Activated T-helper 1 cell treated with anti-CD3 and anti-CD28 coated beads, Interleukin-12 subunit alpha, Interleukin-12 subunit beta, Interleukin-2, Interleukin-4 antibody, amounts not matched to agents 30 ng/mL and 10 ng/mL and 1 ng/mL, durations not matched to agents 14 hours and 24 hours and 36 hours (primary cell): ENCODE results near the gene EFCAB11. TPM values are rescaled to one million over a fixed set of nuclear protein-coding genes. Genes with fewer than 3 reads are reported as not detected.
A peak's percentile ranks its signal among the peaks of the same experiment; 100 is the strongest.

Source experiments
- DNase-seq: peaks from one replicate; pipeline ENCODE4 v3.0.0; 2021; ENCODE audit warnings: low spot score
- H3K27ac Mint-ChIP-seq: one replicate; pipeline ENCODE4 v1.8.0; 2021; ENCODE audit warnings: mild to moderate bottlenecking, mixed read lengths
- H3K27me3 Mint-ChIP-seq: one replicate; pipeline ENCODE4 v1.8.0; 2022; ENCODE audit warnings: mild to moderate bottlenecking, moderate library complexity, mixed read lengths; ENCODE audit not compliant: insufficient read depth
- H3K36me3 Mint-ChIP-seq: one replicate; pipeline ENCODE4 v1.8.0; 2021; ENCODE audit warnings: low read depth, mixed read lengths
- H3K4me1 Mint-ChIP-seq: one replicate; pipeline ENCODE4 v1.8.0; 2021; ENCODE audit warnings: low read depth, mixed read lengths
- H3K4me3 Mint-ChIP-seq: one replicate; pipeline ENCODE4 v1.8.0; 2021; ENCODE audit warnings: mild to moderate bottlenecking, moderate library complexity, mixed read lengths
- H3K9me3 Mint-ChIP-seq: one replicate; pipeline ENCODE4 v1.8.0; 2021; ENCODE audit warnings: mixed read lengths
- intact Hi-C: fragments of 100-400 bp; cut with micrococcal nuclease; formaldehyde crosslinking; loops from one replicate; pipeline ENCODE4 v1.15.1; 2024
- total RNA-seq: library from RNA; stranded (reverse); gene quantifications from 2 replicates; pipeline ENCODE4 v1.2.3, GENCODE V29; 2022

Gene EFCAB11
- total RNA-seq, 1 donor from 2014 or later: 8.2 TPM

- no peak for DNase-seq
- Mint-ChIP-seq H3K9me3 (no peaks in the 10 kb centered on the region), H3K27me3 (no peaks in the 10 kb centered on the region), H3K4me3 (no peak overlapping the region), H3K4me1 (no peaks in the 10 kb centered on the region), H3K27ac (no peak overlapping the region), H3K36me3 (peaks cover 48% of the 10 kb centered on the region)
- intact Hi-C loops: no loop called here
Observed at GRCh38 chr14:89977668-89978067, 23.1 kb upstream of the EFCAB11 start.

GRCh38 chr14:89973234-89973823 is 18.8 kb upstream of the EFCAB11 start:
- no peak overlapping the region for H3K27ac Mint-ChIP-seq
- intact Hi-C loops: loop anchor here (1.0 kb wide), 4 partner anchors 18 to 262 kb away; partner anchors contain the start of gene TDP1
- no peaks in the 10 kb centered on the region for H3K9me3 Mint-ChIP-seq
- peak; percentile 25 for DNase-seq
- no peak overlapping the region for H3K4me3 Mint-ChIP-seq
- H3K27me3 Mint-ChIP-seq: no peaks in the 10 kb centered on the region
- H3K36me3 Mint-ChIP-seq: peaks cover 49% of the 10 kb centered on the region
- peaks cover 5% of the 10 kb centered on the region for H3K4me1 Mint-ChIP-seq

- peaks cover 63% of the 10 kb centered on the region for H3K36me3 Mint-ChIP-seq
- intact Hi-C loops: no loop called here
Observed at GRCh38 chr14:89965839-89966238, 11.3 kb upstream of the EFCAB11 start.

GRCh38 chr14:89963288-89963978 is 8.9 kb upstream of the EFCAB11 start:
- no peaks in the 10 kb centered on the region for H3K9me3 Mint-ChIP-seq
- H3K27ac Mint-ChIP-seq: no peak overlapping the region
- H3K4me1 Mint-ChIP-seq: peaks cover 47% of the 10 kb centered on the region
- H3K36me3 Mint-ChIP-seq: peaks cover 63% of the 10 kb centered on the region
- intact Hi-C loops: loop anchor here (5.0 kb wide), 1 partner anchor 39 kb away; no protein-coding TSS in a partner anchor
- H3K4me3 Mint-ChIP-seq: no peak overlapping the region
- DNase-seq: no peak
- no peaks in the 10 kb centered on the region for H3K27me3 Mint-ChIP-seq

More at GRCh38 chr14:89965839-89966238, 11.3 kb upstream of the EFCAB11 start:
- no peak for DNase-seq
- peaks cover 27% of the 10 kb centered on the region for H3K4me1 Mint-ChIP-seq
- no peaks in the 10 kb centered on the region for H3K9me3 Mint-ChIP-seq
- H3K4me3 Mint-ChIP-seq: no peak overlapping the region
- peak overlapping the region; percentile 24 for H3K27ac Mint-ChIP-seq
- H3K27me3 Mint-ChIP-seq: no peaks in the 10 kb centered on the region

- Mint-ChIP-seq H3K36me3 (peaks cover 67% of the 10 kb centered on the region), H3K4me1 (peaks cover 69% of the 10 kb centered on the region), H3K4me3 (peak overlapping the region; percentile 13), H3K27me3 (no peaks in the 10 kb centered on the region), H3K9me3 (no peaks in the 10 kb centered on the region), H3K27ac (peak overlapping the region; percentile 91)
- intact Hi-C loops: loop anchor here (5.0 kb wide), 1 partner anchor 41 kb away; no protein-coding TSS in a partner anchor
- DNase-seq: no peak
Observed at GRCh38 chr14:89960914-89961313, 6.4 kb upstream of the EFCAB11 start.

- H3K27me3 Mint-ChIP-seq: no peaks in the 10 kb centered on the region
- peak overlapping the region; percentile 91 for H3K27ac Mint-ChIP-seq
- H3K9me3 Mint-ChIP-seq: no peaks in the 10 kb centered on the region
- intact Hi-C loops: loop anchor here (5.0 to 10.0 kb wide), 4 partner anchors 42 to 1953 kb away; partner anchors contain the start of genes GPR65 and TTC8
- H3K36me3 Mint-ChIP-seq: peaks cover 64% of the 10 kb centered on the region
- H3K4me1 Mint-ChIP-seq: peaks cover 69% of the 10 kb centered on the region
- H3K4me3 Mint-ChIP-seq: peak overlapping the region; percentile 40
- no peak for DNase-seq
Observed at GRCh38 chr14:89959853-89960445, 5.4 kb upstream of the EFCAB11 start.

- no peak for DNase-seq
- Mint-ChIP-seq H3K27ac (peak overlapping the region; percentile 23), H3K27me3 (no peaks in the 10 kb centered on the region), H3K4me1 (peaks cover 72% of the 10 kb centered on the region), H3K4me3 (peak overlapping the region; percentile 26), H3K9me3 (no peaks in the 10 kb centered on the region), H3K36me3 (peaks cover 58% of the 10 kb centered on the region)
- intact Hi-C loops: loop anchor here (5.0 to 10.0 kb wide), 3 partner anchors 278 to 1952 kb away; partner anchors contain the start of genes GPR65 and TTC8
Observed at GRCh38 chr14:89958966-89959365, 4.4 kb upstream of the EFCAB11 start.

GRCh38 chr14:89957791-89958190 is 3.3 kb upstream of the EFCAB11 start:
- Mint-ChIP-seq H3K27me3 (no peaks in the 10 kb centered on the region), H3K36me3 (peaks cover 46% of the 10 kb centered on the region), H3K4me3 (peak overlapping the region; percentile 92), H3K9me3 (no peaks in the 10 kb centered on the region), H3K27ac (peak overlapping the region; percentile 98), H3K4me1 (peaks cover 81% of the 10 kb centered on the region)
- intact Hi-C loops: loop anchor here (5.0 to 10.0 kb wide), 3 partner anchors 280 to 1950 kb away; partner anchors contain the start of genes GPR65 and TTC8
- DNase-seq: no peak

- H3K4me1 Mint-ChIP-seq: peaks cover 84% of the 10 kb centered on the region
- no peak for DNase-seq
- intact Hi-C loops: loop anchor here (5.0 to 10.0 kb wide), 3 partner anchors 280 to 1950 kb away; partner anchors contain the start of genes GPR65 and TTC8
- H3K4me3 Mint-ChIP-seq: peak overlapping the region; percentile 92
- H3K27me3 Mint-ChIP-seq: no peaks in the 10 kb centered on the region
- peaks cover 42% of the 10 kb centered on the region for H3K36me3 Mint-ChIP-seq
- H3K27ac Mint-ChIP-seq: peak overlapping the region; percentile 98
- no peaks in the 10 kb centered on the region for H3K9me3 Mint-ChIP-seq
Observed at GRCh38 chr14:89957376-89957775, 2.8 kb upstream of the EFCAB11 start.

- Mint-ChIP-seq H3K27ac (peak overlapping the region; percentile 98), H3K4me3 (peak overlapping the region; percentile 92), H3K4me1 (peaks cover 81% of the 10 kb centered on the region), H3K27me3 (no peaks in the 10 kb centered on the region), H3K36me3 (peaks cover 38% of the 10 kb centered on the region), H3K9me3 (no peaks in the 10 kb centered on the region)
- intact Hi-C loops: loop anchor here (1.0 to 10.0 kb wide), 5 partner anchors 281 to 1949 kb away; partner anchors contain the start of genes CALM1, GPR65 and TTC8
- DNase-seq: no peak
Observed at GRCh38 chr14:89956661-89957009, 2.1 kb upstream of the EFCAB11 start.

GRCh38 chr14:89955745-89956660 is 1.5 kb upstream of the EFCAB11 start, which contains the start of gene TDP1:
Gene TDP1 (plus strand): TSS chr14:89955927. CDS start chr14:89963115, 7,188 bp downstream.
- intact Hi-C loops: loop anchor here (1.0 to 10.0 kb wide), 12 partner anchors 17 to 1963 kb away; partner anchors contain the start of genes CALM1, GALC, GPR65 and KCNK13
- H3K4me1 Mint-ChIP-seq: peaks cover 75% of the 10 kb centered on the region
- H3K27me3 Mint-ChIP-seq: no peaks in the 10 kb centered on the region

More at GRCh38 chr14:89955745-89956660, 1.5 kb upstream of the EFCAB11 start, which contains the start of gene TDP1:
- Mint-ChIP-seq H3K27ac (peak within 1 kb of the TSS; percentile 98), H3K36me3 (peaks cover 34% of the 10 kb centered on the region), H3K9me3 (no peaks in the 10 kb centered on the region), H3K4me3 (peak within 1 kb of the TSS; percentile 95)
- DNase-seq: peak; percentile 98
